ENCODE measurements around the gene MTHFSD. TPM values are rescaled to one million over a fixed set of nuclear protein-coding genes. Genes with fewer than 3 reads are reported as not detected.

MTHFSD gene
- total and polyA plus RNA-seq, 2 donors (not counting 3 experiments of a cell fraction or from before 2014, with no cell fraction given): 16.7 to 21.1 TPM

- POLR2A ChIA-PET: no interaction called here
- no peak overlapping the region for H3K9ac ChIP-seq (replicated peaks; ENCODE audit: extremely low read depth, insufficient read depth, low read length)
These were observed 39.6 kb downstream of the MTHFSD start for GRCh38 chr16:86515413-86515776.

More at GRCh38 chr16:86515413-86515776, 39.6 kb downstream of the MTHFSD start:
- H3K4me3 ChIP-seq (replicated peaks in 1 of 3; ENCODE audit: insufficient read depth in 1 of 3, low read depth in 1 of 3, low read length in 3 of 3): no peak overlapping the region
- no peak for FAIRE-seq
- peak overlapping the region; percentile 8 for H3K4me2 ChIP-seq (ENCODE audit: insufficient read depth, low read length)
- no TSS peak for BruUV-seq (replicated peaks)
- dilution Hi-C loops (cut with MboI; ENCODE audit: extremely low pct_ligation_motif_present, low sequenced_read_pairs) (loop anchor here (10.0 kb wide), 1 partner anchor 431 kb away; no protein-coding TSS in a partner anchor), intact Hi-C loops (cut with micrococcal nuclease) (no loop called here)
- CTCF ChIA-PET: interaction anchor here (1.3 to 7.0 kb wide), 2 partner anchors 263 to 444 kb away, joined by 3 to 238 read pairs; no protein-coding TSS in a partner anchor
- H3K4me1 ChIP-seq (ENCODE audit: control insufficient read depth, extremely low read depth, insufficient read depth, low read length): peaks cover 5% of the 10 kb centered on the region
- no peak overlapping the region for H3K27ac ChIP-seq (ENCODE audit: insufficient read depth, low read depth, low read length)
- no peaks in the 10 kb centered on the region for H4K20me1 ChIP-seq (replicated peaks; ENCODE audit: control insufficient read depth, extremely low read depth, insufficient read depth, low read length)
- DNase-seq (ENCODE audit: low read depth, low spot score): no peak
- H3K9me1 ChIP-seq (replicated peaks; ENCODE audit: control insufficient read depth, extremely low read depth, insufficient read depth, low read length): no peaks in the 10 kb centered on the region
- H3K9me3 ChIP-seq (replicated peaks; ENCODE audit: control insufficient read depth, insufficient read depth, low read length): no peaks in the 10 kb centered on the region
- TF ChIP-seq EZH2 (IDR thresholded peaks at IDR 0.05; ENCODE audit: borderline replicate concordance, low read depth, low read length, severe bottlenecking): no peak
- TF ChIP-seq JUN (IDR thresholded peaks at IDR 0.05; ENCODE audit: borderline replicate concordance, insufficient read depth, insufficient read length, low read depth): no peak
- TF ChIP-seq MAX (IDR thresholded peaks at IDR 0.05; ENCODE audit: insufficient read depth, insufficient read length): no peak
- no peak for TF ChIP-seq FOS (IDR thresholded peaks at IDR 0.05; ENCODE audit: borderline replicate concordance, insufficient read depth, low read length)
- TF ChIP-seq CTCF (IDR thresholded peaks at IDR 0.05; ENCODE audit: extremely low read depth in 1 of 2, insufficient read depth in 1 of 2, low read depth in 1 of 2, low read length in 2 of 2): no peak
- TF ChIP-seq MYC (IDR thresholded peaks at IDR 0.05; ENCODE audit: low read depth, low read length): no peak
- TF ChIP-seq GATA2 (IDR thresholded peaks at IDR 0.05; ENCODE audit: insufficient read depth, insufficient read length, low read depth, low read length): no peak
- TF ChIP-seq POLR2AphosphoS5 (IDR thresholded peaks at IDR 0.05; ENCODE audit: insufficient read depth, low read depth, low read length): no peak
- no peak overlapping the region for H2AFZ ChIP-seq (ENCODE audit: low read depth, low read length)
- H3K79me2 ChIP-seq (ENCODE audit: control insufficient read depth, insufficient read depth, low read length): no peaks in the 10 kb centered on the region
- peaks cover 30 to 62% of the 10 kb centered on the region in 2 experiments for H3K27me3 ChIP-seq (ENCODE audit: control insufficient read depth in 2 of 2, insufficient read depth in 2 of 2, low read length in 2 of 2)
- no peaks in the 10 kb centered on the region for H3K36me3 ChIP-seq (ENCODE audit: control insufficient read depth in 2 of 2, extremely low read depth in 1 of 2, insufficient read depth in 2 of 2, low read length in 2 of 2)
